Endothelial cell of umbilical vein (primary cell): ENCODE measurements around the gene PUS10. TPM values are rescaled to one million over a fixed set of nuclear protein-coding genes. Genes with fewer than 3 reads are reported as not detected.

Source experiments
- BruUV-seq: library from RNA; stranded (reverse); fragments of 400-500 nt; replicated peaks from 2 replicates; lab custom pipeline; 2021; lab: Mats Ljungman, UMichigan
- CTCF ChIA-PET: fragments of 300-600, 350-600 bp; sonication (Branson Sonifier 250); formaldehyde crosslinking; loops from one replicate; lab custom pipeline; 2021; ENCODE audit warnings: antibody characterized with exemption, inconsistent platforms; lab: Charles Lee
- POLR2A ChIA-PET: fragments of 300-600, 350-600 bp; sonication (Branson Sonifier 250); formaldehyde crosslinking; loops from one replicate; lab custom pipeline; 2021; ENCODE audit warnings: antibody characterized with exemption, inconsistent platforms; lab: Charles Lee
- DNase-seq: peaks from one replicate; pipeline ENCODE4 v3.0.0-alpha.2; 2011; ENCODE audit warnings: low read depth, low spot score
- FAIRE-seq: peaks from 2 replicates; lab custom pipeline; 2011; peaks lifted over from hg19 to GRCh38; lab: Jason Lieb, UNC
- H2AFZ ChIP-seq: 2 replicates; pipeline ENCODE4 v1.6.0; 2012; ENCODE audit warnings: low read depth, low read length, control low read depth, inconsistent platforms
- H3K27ac ChIP-seq: 2 replicates; pipeline ENCODE4 v1.5.1; 2011; ENCODE audit warnings: low read depth, mild to moderate bottlenecking, control low read depth, low read length, moderate library complexity; ENCODE audit not compliant: insufficient read depth
- H3K27me3 ChIP-seq, 2 experiments: 2 replicates each; pipeline versions ENCODE4 v1.6.0 to v1.6.1; 2011; ENCODE audit warnings: low read length in 2 of 2, mixed read lengths in 1 of 2; ENCODE audit not compliant: control insufficient read depth in 2 of 2, insufficient read depth in 2 of 2
- H3K36me3 ChIP-seq, 2 experiments: 2 replicates in 1 of 2; 3 replicates in 1 of 2; pipeline ENCODE4 v1.5.1; 2011; ENCODE audit warnings: low read length in 2 of 2, mild to moderate bottlenecking in 1 of 2, moderate library complexity in 1 of 2; ENCODE audit not compliant: control insufficient read depth in 2 of 2, insufficient read depth in 2 of 2; ENCODE audit errors: extremely low read depth in 1 of 2
- H3K4me1 ChIP-seq: 3 replicates; pipeline ENCODE4 v1.5.1; 2011; ENCODE audit warnings: mild to moderate bottlenecking, low read length; ENCODE audit not compliant: control insufficient read depth, insufficient read depth; ENCODE audit errors: extremely low read depth
- H3K4me2 ChIP-seq: 2 replicates; pipeline ENCODE4 v1.6.1; 2011; ENCODE audit warnings: low read length, control low read depth, mixed read lengths; ENCODE audit not compliant: insufficient read depth
- H3K4me3 ChIP-seq, 3 experiments: fragments of 200-600 bp in 1 of 3; sonication (generic), shearing (Covaris generic) in 1 of 3; replicated peaks in 1 of 3; 2 replicates each; pipeline ENCODE4 v1.5.1; 2011 to 2016; ENCODE audit warnings: control low read depth in 3 of 3, low read length in 3 of 3, mild to moderate bottlenecking in 2 of 3, inconsistent platforms in 1 of 3, low read depth in 1 of 3, moderate library complexity in 1 of 3; ENCODE audit not compliant: insufficient read depth in 1 of 3
- H3K79me2 ChIP-seq: 2 replicates; pipeline ENCODE4 v1.6.0; 2012; ENCODE audit warnings: low read length, inconsistent platforms; ENCODE audit not compliant: control insufficient read depth, insufficient read depth
- H3K9ac ChIP-seq: replicated peaks from 2 replicates; pipeline ENCODE3; 2011; ENCODE audit warnings: low read length, control low read depth; ENCODE audit not compliant: insufficient read depth; ENCODE audit errors: extremely low read depth
- H3K9me1 ChIP-seq: replicated peaks from 3 replicates; pipeline ENCODE4 v1.6.0; 2011; ENCODE audit warnings: mild to moderate bottlenecking, low read length; ENCODE audit not compliant: control insufficient read depth, insufficient read depth; ENCODE audit errors: extremely low read depth
- H3K9me3 ChIP-seq: replicated peaks from 2 replicates; pipeline ENCODE4 v1.5.1; 2012; ENCODE audit warnings: low read length, inconsistent platforms; ENCODE audit not compliant: control insufficient read depth, insufficient read depth
- H4K20me1 ChIP-seq: replicated peaks from 2 replicates; pipeline ENCODE3; 2011; ENCODE audit warnings: mild to moderate bottlenecking, low read length; ENCODE audit not compliant: control insufficient read depth, insufficient read depth; ENCODE audit errors: extremely low read depth
- EZH2 ChIP-seq: IDR thresholded peaks from 2 replicates; pipeline ENCODE4 v1.6.1; 2012; ENCODE audit warnings: borderline replicate concordance, low read depth, mild to moderate bottlenecking, moderate library complexity, low read length, inconsistent platforms; ENCODE audit not compliant: severe bottlenecking
- FOS ChIP-seq: IDR thresholded peaks from 2 replicates; pipeline ENCODE4 v1.6.1; 2011; ENCODE audit warnings: mild to moderate bottlenecking, low read length, moderate library complexity, borderline replicate concordance; ENCODE audit not compliant: insufficient read depth
- GATA2 ChIP-seq: IDR thresholded peaks from 2 replicates; pipeline ENCODE4 v1.7.0; 2011; ENCODE audit warnings: low read depth, mild to moderate bottlenecking, moderate library complexity, mixed read lengths, low read length; ENCODE audit not compliant: insufficient read length, insufficient read depth
- JUN ChIP-seq: IDR thresholded peaks from 2 replicates; pipeline ENCODE4 v1.6.1; 2011; ENCODE audit warnings: borderline replicate concordance, low read depth; ENCODE audit not compliant: insufficient read length, insufficient read depth
- MYC ChIP-seq: IDR thresholded peaks from one replicate; pipeline ENCODE4 v1.6.1; 2011; ENCODE audit warnings: mild to moderate bottlenecking, low read depth, low read length
- POLR2A ChIP-seq: IDR thresholded peaks from 2 replicates; pipeline ENCODE4 v1.6.1; 2012; ENCODE audit warnings: low read depth, mild to moderate bottlenecking, control low read depth, low read length
- POLR2AphosphoS5 ChIP-seq: IDR thresholded peaks from 2 replicates; pipeline ENCODE4 v1.6.1; 2012; ENCODE audit warnings: low read depth, mild to moderate bottlenecking, control low read depth, low read length, moderate library complexity; ENCODE audit not compliant: insufficient read depth
- dilution Hi-C: fragments of 300-500 bp; cut with MboI; formaldehyde crosslinking; loops from one replicate; pipeline ENCODE4 v1.15.0; 2019; ENCODE audit warnings: low sequenced_read_pairs; ENCODE audit not compliant: extremely low pct_ligation_motif_present
- intact Hi-C: fragments of 100-400 bp; cut with micrococcal nuclease; formaldehyde crosslinking; loops from one replicate; pipeline ENCODE4 v1.10.0; 2022
- polyA plus RNA-seq, 4 experiments: library from polyadenylated mRNA; depleted of rRNA in 3 of 4; stranded (reverse) in 3 of 4; unstranded in 1 of 4; fragments of >200 nt; gene quantifications; 2 replicates each; pipeline versions ENCODE4 v1.2.1 to v1.2.3, GENCODE V29; 2011 to 2012; ENCODE audit warnings: missing spikeins in 1 of 4
- total RNA-seq: library from RNA; stranded (reverse); gene quantifications from 2 replicates; pipeline ENCODE4 v1.2.3, GENCODE V29; 2021
- TF ChIP-seq, protein P1 (sequence below): IDR thresholded peaks from 2 replicates; pipeline ENCODE4 v1.6.1; 2011; ENCODE audit not compliant: insufficient read depth, insufficient read length

PUS10 gene
- total and polyA plus RNA-seq, 2 donors (not counting 3 experiments of a cell fraction or from before 2014, with no cell fraction given), result 3.7 to 10.3 TPM

GRCh38 chr2:60959501-60959900, 58.6 kb downstream of the PUS10 start:
- DNase-seq, result no peak
- no TSS peak for BruUV-seq
- Histone ChIP-seq H3K9me1 (no peaks in the 10 kb centered on the region), H3K27me3 (no peaks in the 10 kb centered on the region), H3K9me3 (no peaks in the 10 kb centered on the region), H3K36me3 (no peaks in the 10 kb centered on the region), H2AFZ (peak overlapping the region; percentile 43), H3K9ac (no peak overlapping the region), H3K4me2 (no peak overlapping the region), H4K20me1 (no peaks in the 10 kb centered on the region), H3K79me2 (no peaks in the 10 kb centered on the region), H3K4me1 (peaks cover 19% of the 10 kb centered on the region), H3K4me3 (no peak overlapping the region), H3K27ac (peak overlapping the region; percentile 90)
- TF ChIP-seq POLR2AphosphoS5, result no peak
- TF ChIP-seq FOS, result no peak
- no peak for TF ChIP-seq GATA2
- TF ChIP-seq EZH2, result no peak
- TF ChIP-seq JUN, result no peak
- no peak for TF ChIP-seq POLR2A
- TF ChIP-seq, protein P1, sequence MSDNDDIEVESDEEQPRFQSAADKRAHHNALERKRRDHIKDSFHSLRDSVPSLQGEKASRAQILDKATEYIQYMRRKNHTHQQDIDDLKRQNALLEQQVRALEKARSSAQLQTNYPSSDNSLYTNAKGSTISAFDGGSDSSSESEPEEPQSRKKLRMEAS, result no peak
- TF ChIP-seq MYC, result no peak
- POLR2A ChIA-PET, result no interaction called here
- intact Hi-C loops (no loop called here), dilution Hi-C loops (no loop called here)
- no peak for FAIRE-seq
- CTCF ChIA-PET, result interaction anchor here (1.3 to 1.8 kb wide), 2 partner anchors 9 to 154 kb away, joined by 4 read pairs; no protein-coding TSS in a partner anchor

GRCh38 chr2:60958800-60959199, 59.3 kb downstream of the PUS10 start:
- H3K4me1 ChIP-seq, result peaks cover 19% of the 10 kb centered on the region
- H4K20me1 ChIP-seq, result no peaks in the 10 kb centered on the region
- H3K79me2 ChIP-seq, result no peaks in the 10 kb centered on the region
- DNase-seq (peak; percentile 87), FAIRE-seq (peak; percentile 97)
- dilution Hi-C loops (no loop called here), intact Hi-C loops (no loop called here)
- no peak overlapping the region for H3K9ac ChIP-seq
- no peak overlapping the region for H3K4me3 ChIP-seq
- POLR2A ChIA-PET, result no interaction called here
- CTCF ChIA-PET, result interaction anchor here (0.8 to 1.8 kb wide), 4 partner anchors 10 to 154 kb away, joined by 3 to 4 read pairs (median 4); no protein-coding TSS in a partner anchor
- peak overlapping the region; percentile 90 for H3K27ac ChIP-seq
- H3K4me2 ChIP-seq, result peak overlapping the region; percentile 44
- no peaks in the 10 kb centered on the region for H3K9me3 ChIP-seq
- H3K9me1 ChIP-seq, result no peaks in the 10 kb centered on the region
- H3K27me3 ChIP-seq, result no peaks in the 10 kb centered on the region
- no TSS peak for BruUV-seq
- peaks cover 0 to 2% of the 10 kb centered on the region in 2 experiments for H3K36me3 ChIP-seq
- TF ChIP-seq POLR2AphosphoS5 (no peak), FOS (peak; percentile 57)
- peak overlapping the region; percentile 53 for H2AFZ ChIP-seq
